HepG2 (cell line): ENCODE data around the gene CDC42SE2. TPM values are rescaled to one million over a fixed set of nuclear protein-coding genes. Genes with fewer than 3 reads are reported as not detected.

ENCODE experiments used
- HDAC2 ChIP-seq: sonication (generic); formaldehyde crosslinking; IDR thresholded peaks from 2 replicates; pipeline ENCODE4 v1.4.0; 2020; ENCODE audit warnings: missing genetic modification reagents
- HIC2 ChIP-seq: sonication (generic); formaldehyde crosslinking; IDR thresholded peaks from 2 replicates; pipeline ENCODE4 v1.9.0; 2022; ENCODE audit warnings: low read depth, missing genetic modification reagents
- NBN ChIP-seq: fragments of 450-650 bp; conservative IDR thresholded peaks from 2 replicates; pipeline ENCODE4 v1.6.1; 2017
- NR2F2 ChIP-seq: IDR thresholded peaks from 2 replicates; pipeline ENCODE4 v1.6.1; 2012; ENCODE audit warnings: low read depth, inconsistent platforms, borderline replicate concordance
- PITX1 ChIP-seq: sonication (generic); formaldehyde crosslinking; IDR thresholded peaks from 2 replicates; pipeline ENCODE4 v1.5.1; 2020; ENCODE audit warnings: mild to moderate bottlenecking, missing genetic modification reagents
- SOX6 ChIP-seq, 2 experiments: fragments of 450-650 bp in 1 of 2; sonication (generic) in 1 of 2; formaldehyde crosslinking in 1 of 2; IDR thresholded peaks; 2 replicates each; pipeline versions ENCODE4 v1.4.0 to v1.6.1; 2017 to 2020; ENCODE audit warnings: antibody characterized with exemption in 1 of 2, mild to moderate bottlenecking in 1 of 2, missing genetic modification reagents in 1 of 2
- TEAD2 ChIP-seq: sonication (generic); formaldehyde crosslinking; IDR thresholded peaks from 2 replicates; pipeline ENCODE4 v1.9.0; 2021; ENCODE audit warnings: missing genetic modification reagents
- ZNF350 ChIP-seq: sonication (generic); formaldehyde crosslinking; IDR thresholded peaks from 2 replicates; pipeline ENCODE4 v1.4.0; 2020; ENCODE audit warnings: mild to moderate bottlenecking, low read depth, missing genetic modification reagents, borderline replicate concordance
- ZNF44 ChIP-seq: sonication (generic); formaldehyde crosslinking; IDR thresholded peaks from 2 replicates; pipeline ENCODE4 v1.5.1; 2020; ENCODE audit warnings: mild to moderate bottlenecking, missing genetic modification reagents
- ZNF513 ChIP-seq: sonication (generic); formaldehyde crosslinking; conservative IDR thresholded peaks from 2 replicates; pipeline ENCODE4 v1.5.0; 2020; ENCODE audit warnings: missing genetic modification reagents
- ZNF598 ChIP-seq: sonication (generic); formaldehyde crosslinking; IDR thresholded peaks from 2 replicates; pipeline ENCODE4 v1.5.1; 2020; ENCODE audit warnings: mild to moderate bottlenecking, missing genetic modification reagents, borderline replicate concordance
- ZNF740 ChIP-seq: sonication (generic); formaldehyde crosslinking; IDR thresholded peaks from 2 replicates; pipeline ENCODE4 v1.4.0; 2020; ENCODE audit warnings: missing genetic modification reagents
- ZNF784 ChIP-seq: sonication (generic); formaldehyde crosslinking; IDR thresholded peaks from 2 replicates; pipeline ENCODE4 v1.5.1; 2020; ENCODE audit warnings: missing genetic modification reagents, mild to moderate bottlenecking, borderline replicate concordance
- ZNF879 ChIP-seq: sonication (generic); formaldehyde crosslinking; IDR thresholded peaks from 2 replicates; pipeline ENCODE4 v1.8.1; 2023; ENCODE audit warnings: missing genetic modification reagents
- polyA plus RNA-seq, 8 experiments: library from polyadenylated mRNA; depleted of rRNA in 3 of 8; stranded (reverse) in 7 of 8; unstranded in 1 of 8; fragments of >200 nt; fragmentation: Illumina TruSeq in 4 of 8; extraction: Trizol in 4 of 8; gene quantifications; 2 replicates each; pipeline versions ENCODE4 v1.2.1 to v1.2.3, GENCODE V29; 2011 to 2016; ENCODE audit warnings: low read depth in 4 of 8, missing spikeins in 1 of 8, mixed read lengths in 1 of 8; ENCODE audit not compliant: insufficient read depth in 1 of 8
- total RNA-seq, 5 experiments: library from RNA; depleted of rRNA; stranded (reverse); fragments of >200 nt; fragmentation: Illumina TruSeq; extraction: Trizol; gene quantifications; 2 replicates each; pipeline ENCODE4 v1.2.3, GENCODE V29; 2016; ENCODE audit warnings: low read depth in 1 of 5

Gene CDC42SE2
- total and polyA plus RNA-seq, 2 of the 13 experiments (the other 11 are each of a cell fraction or from before 2014, with no cell fraction given): 19.6 to 25.0 TPM

- TF ChIP-seq HIC2 (CRISPR knock-in tag): no peak
- no peak for TF ChIP-seq HDAC2
- TF ChIP-seq ZNF784 (CRISPR knock-in tag): no peak
- TF ChIP-seq NBN: no peak
- no peak for TF ChIP-seq NR2F2
- TF ChIP-seq ZNF44 (CRISPR knock-in tag): no peak
- TF ChIP-seq ZNF598 (CRISPR knock-in tag): no peak
- TF ChIP-seq ZNF513 (CRISPR knock-in tag): no peak
- no peak for TF ChIP-seq SOX6 (IDR thresholded peaks at IDR 0.05)
- TF ChIP-seq SOX6 (CRISPR knock-in tag; IDR thresholded peaks at IDR 0.05): no peak
- no peak for TF ChIP-seq TEAD2 (CRISPR knock-in tag)
- no peak for TF ChIP-seq ZNF740 (CRISPR knock-in tag)
- TF ChIP-seq PITX1 (CRISPR knock-in tag): no peak
- TF ChIP-seq ZNF879 (CRISPR knock-in tag): no peak
- no peak for TF ChIP-seq ZNF350 (CRISPR knock-in tag)
These were observed 40.0 kb upstream of the CDC42SE2 start (continued) for GRCh38 chr5:131223751-131224386.
